NCI-H187 treated with DMSO at 0.1 percent for 48 hours (cell line): ENCODE measurements around the gene CDH10.

Experiments
- DNase-seq: peaks from one replicate; lab custom pipeline; 2025; lab: John Stamatoyannopoulos, UW

CDH10 gene

DNA sequence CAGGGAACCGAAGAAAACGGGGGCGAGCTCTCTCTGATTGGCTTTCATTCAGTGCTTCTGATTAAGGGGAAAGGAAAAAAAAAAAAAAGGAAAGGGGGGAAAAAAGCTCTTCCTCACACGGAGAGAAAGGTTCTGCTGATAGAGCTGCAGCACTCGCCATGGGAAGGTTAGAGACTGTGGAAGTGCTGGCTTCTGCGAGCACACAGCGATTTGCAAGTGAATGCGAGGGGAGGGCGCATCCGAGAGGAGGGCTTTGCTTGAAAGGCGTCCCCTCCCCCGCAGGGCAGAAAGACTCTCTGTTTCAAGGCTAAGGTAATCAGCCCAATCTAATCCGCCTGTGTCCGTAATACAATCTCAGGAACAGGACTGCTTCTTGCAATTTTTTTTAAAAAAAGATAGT lies at the start of gene CDH10:
Gene CDH10, minus strand, starts transcription at position 218 of the 400 bp plus-strand sequence. CDS start 51,488 bp downstream, outside the sequence.
- DNase-seq, result no peak

DNA sequence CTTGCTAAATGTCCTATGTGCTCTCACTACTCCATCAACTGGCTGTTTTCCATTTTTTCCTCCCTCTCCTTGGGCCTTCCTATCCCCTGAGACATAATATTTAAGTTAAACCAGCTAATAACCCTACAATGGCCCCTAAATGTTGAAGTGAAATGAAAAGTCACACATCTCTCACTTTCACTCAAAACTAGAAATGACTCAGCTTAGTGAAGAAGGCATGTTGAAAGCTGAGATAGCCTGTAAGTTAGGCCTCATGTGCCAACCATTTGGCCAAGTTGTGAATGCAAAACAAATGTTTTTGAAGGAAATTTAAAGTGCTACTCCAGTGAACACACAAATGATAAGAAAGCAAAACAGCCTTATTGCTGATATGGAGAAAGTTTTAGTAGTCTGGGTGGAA lies 48.8 kb upstream of the CDH10 start:
- DNase-seq, result no peak

DNA sequence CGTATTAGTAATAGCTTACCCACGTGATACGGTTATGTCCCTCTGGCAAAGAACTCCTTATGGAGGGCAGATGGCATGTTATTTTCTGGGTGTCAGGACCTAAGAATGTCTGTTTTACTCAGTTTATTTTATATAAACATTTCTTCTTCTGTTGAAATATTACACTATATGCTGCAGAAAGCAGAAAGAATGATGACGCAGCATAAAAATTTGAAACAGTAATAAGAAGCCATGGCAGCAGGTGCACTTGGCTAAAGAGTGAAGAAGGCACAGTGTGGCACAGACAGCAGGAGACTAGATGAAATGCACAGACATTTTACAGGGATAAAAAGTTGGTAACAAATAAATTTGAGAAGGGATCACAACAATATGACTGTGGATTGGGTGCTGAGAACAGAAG lies 46.3 kb upstream of the CDH10 start:
- DNase-seq, result no peak

DNA sequence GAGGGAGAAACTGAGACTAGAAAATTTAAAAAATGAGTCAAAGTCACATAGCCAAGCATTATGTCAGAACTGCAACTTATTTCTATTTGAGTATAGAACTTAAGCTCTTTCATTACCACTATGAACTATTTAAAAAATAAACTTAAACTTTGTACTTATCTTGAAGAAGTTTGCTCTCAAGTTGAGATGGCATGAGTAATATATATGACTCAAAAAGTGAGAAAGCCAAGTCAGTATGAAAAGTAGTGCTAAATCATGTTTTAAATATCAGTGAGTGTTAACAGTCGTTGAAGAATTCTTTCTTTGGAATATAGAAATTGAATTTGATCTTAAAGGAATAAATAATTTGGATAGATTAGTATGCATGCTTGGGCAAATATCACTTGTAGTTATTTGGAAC lies 36.3 kb upstream of the CDH10 start:
- DNase-seq, result no peak

DNA sequence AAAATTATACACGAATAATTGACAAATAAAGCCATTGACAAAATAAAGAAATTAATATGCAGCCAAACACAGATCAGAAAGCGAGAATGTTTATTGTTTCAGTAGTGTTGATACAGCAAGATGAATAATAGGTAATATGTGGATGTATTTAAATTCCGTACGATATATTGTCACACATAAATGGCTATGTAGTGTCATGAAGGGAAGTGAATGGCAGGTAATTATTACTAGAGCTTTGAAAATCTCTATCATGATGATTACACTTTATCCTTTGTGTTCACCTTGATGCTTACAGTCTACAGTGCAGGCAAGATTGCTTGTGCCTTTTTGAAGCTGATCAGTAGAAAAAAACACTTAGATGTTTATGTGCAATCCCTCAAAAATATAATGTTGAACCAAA lies 23.3 kb upstream of the CDH10 start:
- no peak for DNase-seq

DNA sequence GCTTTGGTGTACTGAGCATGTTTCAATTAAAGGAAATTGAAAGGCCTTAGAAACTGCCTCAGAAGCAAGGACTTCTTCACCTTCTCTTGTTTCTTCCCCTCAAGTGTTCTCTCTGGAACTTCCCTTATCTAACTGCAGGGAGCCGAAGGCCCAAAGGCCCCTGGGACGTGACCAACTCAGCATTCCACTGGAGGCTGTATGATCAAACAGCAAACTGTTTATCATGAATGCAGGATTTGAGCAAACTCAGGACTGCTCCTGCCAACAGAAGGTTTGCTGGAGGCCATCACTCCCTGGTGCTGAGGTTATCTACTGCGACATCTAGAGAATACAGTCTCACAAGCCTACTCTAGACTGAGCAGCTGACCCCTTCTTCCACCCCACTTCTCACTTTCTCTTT lies 4.8 kb upstream of the CDH10 start:
- no peak for DNase-seq

DNA sequence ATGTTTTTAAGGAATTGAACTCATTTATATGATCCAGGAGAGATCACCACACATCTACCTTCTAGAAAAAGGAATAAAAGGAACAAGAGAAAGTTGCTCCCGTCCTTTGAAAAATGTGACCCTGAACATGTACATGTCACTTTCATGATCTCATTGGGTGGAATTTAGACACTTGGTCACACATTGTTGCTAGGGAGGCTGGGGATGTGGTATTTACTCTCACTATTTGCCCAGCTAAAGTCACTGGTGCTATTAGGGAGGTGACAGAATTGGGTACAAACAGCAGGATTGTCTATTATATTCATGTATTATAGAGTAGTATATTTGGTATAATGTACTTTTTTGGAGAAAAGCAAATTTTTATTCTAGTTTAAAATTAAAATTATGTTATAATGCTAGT lies 2.1 kb upstream of the CDH10 start:
- DNase-seq, result no peak

DNA sequence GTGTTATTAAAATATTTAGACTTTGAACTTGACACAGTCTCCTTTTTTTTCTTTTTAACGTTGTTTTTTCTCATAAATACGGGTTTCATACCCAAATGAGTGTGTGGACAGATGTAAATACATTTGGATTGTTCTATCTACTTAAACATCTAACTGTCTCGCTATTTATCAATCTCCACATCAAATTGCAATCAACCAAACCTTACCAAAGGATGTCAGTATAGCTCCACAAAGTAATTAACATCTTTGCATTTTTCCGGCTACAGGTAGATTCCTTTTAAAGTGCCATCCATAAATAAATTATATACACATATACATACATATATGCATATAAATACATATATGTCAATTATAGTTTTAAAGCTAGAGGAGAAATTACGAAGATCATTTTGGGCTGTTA lies 705 bp upstream of the CDH10 start:
- no peak for DNase-seq

DNA sequence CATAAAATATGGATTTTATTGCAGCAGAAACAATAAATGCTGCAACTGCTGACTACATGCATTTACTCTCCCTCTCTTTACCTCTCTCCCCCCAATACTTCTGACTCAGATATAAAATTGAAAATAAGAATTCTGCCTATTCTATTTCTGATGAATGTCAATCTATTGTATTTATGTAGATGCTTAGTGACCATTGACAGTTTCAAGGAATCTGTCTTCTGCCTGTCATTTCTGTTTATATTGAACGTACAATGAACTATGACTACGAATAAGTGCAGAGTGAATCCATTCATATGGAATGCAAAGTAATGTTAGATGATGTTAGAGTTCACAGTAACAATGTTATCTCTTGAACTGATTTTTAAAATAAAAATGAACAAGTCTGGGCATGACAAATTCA lies 898 bp downstream of the CDH10 start:
- no peak for DNase-seq

DNA sequence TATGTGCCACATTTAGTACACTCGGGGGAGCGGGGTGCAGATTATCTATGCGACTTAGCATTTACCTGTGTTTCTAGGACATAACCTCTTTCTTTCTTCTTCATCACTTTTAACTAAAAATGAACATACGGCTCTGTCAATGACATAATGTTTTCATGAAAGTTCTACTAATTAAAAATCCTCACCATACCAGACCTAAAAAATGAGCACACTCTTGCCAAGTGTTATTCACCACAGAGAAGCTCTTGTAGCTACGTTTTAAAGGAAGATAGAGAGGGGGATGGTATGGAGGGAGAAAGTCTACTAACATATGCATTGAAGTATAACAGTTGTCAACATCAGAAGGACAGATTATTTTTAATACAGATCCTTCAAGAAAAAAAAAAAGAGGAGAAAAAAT lies 1.6 kb downstream of the CDH10 start:
- DNase-seq, result no peak

DNA sequence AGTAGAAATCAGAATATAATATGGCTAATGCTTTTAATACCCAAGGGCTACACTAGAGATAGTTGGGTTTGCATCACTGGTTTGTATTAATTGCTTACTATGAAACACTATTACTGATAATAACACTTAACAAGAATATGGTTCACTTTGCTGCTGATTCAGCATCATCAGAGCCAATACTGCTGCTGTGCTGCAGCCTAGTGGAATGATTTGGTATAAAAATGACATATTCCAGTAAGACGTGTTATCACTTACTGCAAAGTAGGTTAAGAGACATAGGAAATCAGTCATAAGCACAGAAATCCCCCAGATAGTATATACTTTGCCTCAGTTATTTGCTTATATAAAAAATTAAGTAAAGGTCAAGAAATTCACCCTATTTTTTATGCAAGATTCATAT lies 2.8 kb downstream of the CDH10 start:
- DNase-seq, result no peak

DNA sequence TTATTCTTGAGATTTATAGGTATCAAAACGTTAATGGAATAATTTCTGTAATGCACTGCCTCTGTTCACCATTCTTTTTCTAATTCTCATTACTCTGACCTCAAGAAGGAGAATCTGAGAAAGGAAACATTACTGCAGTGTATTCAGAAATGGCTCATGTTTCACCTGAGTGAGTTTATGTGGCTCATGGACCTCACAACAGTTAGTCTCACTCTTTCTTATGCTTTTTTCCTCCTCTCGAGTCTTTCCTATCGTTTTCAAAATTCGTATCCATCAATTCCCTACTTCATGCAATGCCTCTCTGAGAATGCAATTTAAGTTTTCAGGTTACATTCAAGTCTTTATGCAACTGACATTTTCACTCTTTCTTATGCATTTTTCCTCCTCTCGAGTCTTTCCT lies 9.6 kb downstream of the CDH10 start:
- DNase-seq, result no peak

DNA sequence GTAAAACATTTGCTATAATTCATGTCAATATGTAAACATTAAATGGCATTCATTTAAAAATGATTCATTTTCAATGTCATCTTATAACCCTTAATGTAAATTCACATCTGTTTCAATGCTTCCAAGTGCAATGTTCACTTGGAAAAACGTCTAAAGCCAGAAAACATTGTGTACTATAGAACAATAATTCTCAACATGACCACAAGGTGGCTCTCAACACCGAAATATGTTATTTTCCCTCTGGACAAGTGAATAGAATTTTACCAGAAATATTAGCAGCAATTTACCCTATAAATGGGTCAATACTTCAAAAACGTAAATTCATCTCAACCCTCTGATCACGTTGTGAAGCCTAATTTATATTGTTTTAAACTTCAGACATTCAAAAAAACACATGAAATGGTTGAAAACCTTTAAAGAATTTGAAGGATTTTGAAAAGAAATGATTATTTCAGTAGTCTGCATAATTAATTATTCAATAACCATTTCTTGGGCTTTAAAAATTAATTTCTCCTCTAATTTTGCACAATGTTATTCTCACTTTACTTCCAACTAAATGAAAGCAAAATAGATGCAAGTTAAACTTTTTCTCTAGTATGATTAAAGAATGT lies 11.0 kb downstream of the CDH10 start:
- no peak for DNase-seq

DNA sequence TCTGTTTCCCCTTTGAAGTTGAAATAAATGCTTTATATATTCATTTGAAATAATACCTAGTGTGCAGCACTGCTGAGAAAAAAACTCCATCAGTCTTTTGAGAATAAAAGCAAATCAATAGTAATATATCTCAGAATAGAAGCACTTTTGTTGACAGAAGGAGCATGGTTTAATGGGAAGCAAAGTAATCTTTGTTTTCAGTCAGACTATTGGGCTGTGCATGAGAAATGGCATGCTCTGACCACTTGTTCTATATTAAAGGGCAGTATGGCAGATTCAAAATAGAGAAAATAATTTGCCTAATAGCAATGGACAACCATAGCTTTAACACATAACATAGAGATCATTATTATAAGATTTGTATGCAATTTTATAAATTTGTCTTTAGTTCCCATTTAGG lies 12.4 kb downstream of the CDH10 start:
- DNase-seq, result no peak

DNA sequence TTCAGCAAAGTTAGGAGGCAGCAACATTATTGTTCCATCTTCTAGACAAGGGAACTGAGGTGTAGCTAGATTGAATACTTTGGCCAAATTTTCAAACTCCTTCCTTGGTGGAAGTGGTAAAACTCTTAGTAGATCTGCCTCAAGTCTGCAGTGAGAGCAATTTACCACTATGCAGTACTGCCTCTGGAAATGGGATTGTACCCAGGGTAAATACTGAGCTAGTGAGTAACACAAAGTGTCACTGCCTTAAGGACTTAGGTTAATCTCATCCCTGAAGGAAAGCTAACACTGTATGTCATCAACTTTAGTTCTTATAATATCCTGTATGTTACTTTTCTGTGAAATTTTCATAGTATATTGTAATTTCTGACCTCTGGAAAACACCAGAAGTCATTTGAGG lies 13.9 kb downstream of the CDH10 start:
- no peak for DNase-seq

DNA sequence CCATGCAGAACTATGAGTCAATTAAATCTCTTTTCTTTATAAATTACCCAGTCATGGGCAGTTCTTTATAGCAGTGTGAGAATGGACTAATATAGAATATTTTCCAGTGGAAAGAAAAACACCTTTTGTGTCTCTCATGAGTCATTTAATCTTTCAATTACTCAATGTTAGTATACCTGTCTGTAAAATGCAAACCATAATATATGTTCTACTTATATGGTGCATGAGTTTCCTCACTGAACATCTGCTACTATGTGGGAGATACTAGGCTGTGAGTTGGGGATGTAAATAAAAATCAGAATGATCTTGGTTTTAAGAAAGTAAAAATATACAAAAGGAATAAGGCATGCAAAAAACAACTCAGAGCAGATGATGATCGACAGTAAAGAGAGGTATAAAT lies 15.0 kb downstream of the CDH10 start:
- no peak for DNase-seq

DNA sequence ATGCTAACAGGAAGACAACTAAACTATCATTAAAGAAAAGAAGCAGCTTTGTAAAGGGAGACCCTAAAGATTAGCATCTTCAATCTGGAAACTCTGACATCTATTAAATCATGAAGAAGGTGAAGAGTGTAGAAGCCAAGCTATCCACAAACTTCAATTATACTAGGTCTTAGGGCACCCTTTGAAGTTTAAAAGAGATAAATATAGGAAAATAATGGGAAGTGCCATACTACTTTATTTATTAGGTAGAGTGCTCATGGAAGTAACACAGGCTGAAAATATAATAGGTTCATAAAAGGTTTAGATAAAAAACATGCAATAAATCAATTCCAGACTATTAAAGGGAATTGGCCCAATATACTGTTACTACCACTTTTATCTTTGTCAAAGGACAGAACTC lies 19.9 kb downstream of the CDH10 start:
- no peak for DNase-seq

DNA sequence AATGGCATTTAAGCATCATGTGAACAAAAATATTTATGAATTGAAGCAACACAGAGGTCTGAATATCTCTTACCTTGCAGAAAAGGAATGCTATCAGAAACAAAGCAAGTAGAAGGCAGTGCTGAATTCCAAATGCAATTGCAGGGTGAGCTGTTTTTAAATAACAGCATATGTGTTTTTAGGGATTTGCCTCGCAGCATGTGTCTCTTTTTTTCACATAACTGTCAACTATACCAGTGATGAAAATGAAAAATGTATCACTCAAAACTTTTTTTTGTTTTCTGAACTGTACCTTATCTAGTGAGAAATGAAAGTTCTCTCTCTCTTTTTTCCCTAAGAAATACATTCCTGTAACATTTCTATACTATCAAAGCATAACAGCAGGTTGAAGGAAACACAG lies 21.2 kb downstream of the CDH10 start:
- no peak for DNase-seq

DNA sequence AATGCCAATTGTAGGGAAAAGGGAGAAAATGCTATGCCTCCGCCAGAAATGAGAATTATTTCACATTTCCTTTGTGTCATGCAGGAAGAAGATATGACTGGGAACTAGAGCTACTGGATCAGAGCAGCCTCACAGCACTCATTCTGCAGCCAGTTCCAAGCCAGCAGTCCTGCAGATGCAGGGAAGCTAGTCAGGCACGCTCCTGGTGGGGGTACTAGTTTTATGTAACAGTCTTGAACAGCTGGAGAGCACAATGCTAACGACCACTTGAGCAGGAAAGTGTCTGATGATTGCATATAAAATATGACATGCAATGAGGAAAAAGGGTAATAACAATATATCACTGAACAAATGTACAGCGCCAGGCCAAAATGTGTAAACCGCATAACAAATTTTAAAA lies 21.7 kb downstream of the CDH10 start:
- DNase-seq, result no peak

DNA sequence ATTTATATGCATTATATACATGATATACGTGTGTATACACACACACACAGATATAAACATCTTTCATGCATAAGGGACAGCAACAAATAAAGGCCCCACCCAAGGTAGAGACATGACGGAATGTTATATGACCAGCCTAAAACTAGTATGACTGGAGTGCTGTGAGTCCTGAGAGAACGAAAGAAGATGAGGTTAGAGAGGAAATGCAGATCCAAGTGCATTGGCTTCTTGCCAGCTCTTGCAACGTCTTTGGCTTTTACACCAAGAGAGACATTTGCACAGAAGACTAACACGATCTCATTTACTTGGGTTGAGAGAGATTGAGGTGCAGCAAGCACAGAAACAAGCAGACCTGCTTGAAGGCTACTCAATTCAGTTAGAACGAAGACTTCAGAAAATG lies 23.0 kb downstream of the CDH10 start:
- no peak for DNase-seq

DNA sequence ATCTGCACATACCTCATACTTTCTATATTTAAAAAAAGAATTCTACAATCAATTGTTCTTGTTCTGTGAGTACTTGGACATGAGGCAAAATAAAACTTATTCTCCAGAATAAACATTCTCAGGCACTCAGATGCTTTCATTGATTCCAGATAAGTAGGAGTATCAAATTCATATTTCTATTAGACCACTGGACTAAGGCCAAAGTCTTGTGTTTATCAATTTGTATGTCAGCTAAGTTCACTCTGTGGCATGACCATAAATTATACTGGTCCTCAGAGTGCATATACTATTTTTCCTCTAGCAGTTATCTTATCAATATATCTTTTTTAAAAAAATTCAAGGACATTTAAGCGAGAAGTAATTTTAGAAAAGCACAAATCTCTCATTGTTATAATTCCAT lies 28.2 kb downstream of the CDH10 start:
- DNase-seq, result no peak

DNA sequence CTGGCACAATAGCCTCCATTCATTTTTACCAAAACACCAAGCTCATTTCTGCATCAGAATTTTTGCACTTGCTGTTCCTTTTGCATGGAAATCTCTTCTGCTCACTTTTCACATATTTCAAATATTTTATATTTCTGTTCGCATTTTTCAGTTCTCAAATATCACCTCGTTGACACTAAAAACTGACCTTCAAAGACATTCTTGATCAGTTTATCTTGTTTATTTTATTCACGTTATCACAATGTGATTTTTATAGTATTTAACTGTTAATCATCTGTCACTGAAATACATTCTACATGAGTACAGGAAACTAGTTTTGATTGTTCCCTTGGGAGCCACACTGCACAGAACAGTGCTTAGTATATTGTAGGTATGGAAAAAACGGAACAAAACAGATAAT lies 29.6 kb downstream of the CDH10 start:
- DNase-seq, result no peak

DNA sequence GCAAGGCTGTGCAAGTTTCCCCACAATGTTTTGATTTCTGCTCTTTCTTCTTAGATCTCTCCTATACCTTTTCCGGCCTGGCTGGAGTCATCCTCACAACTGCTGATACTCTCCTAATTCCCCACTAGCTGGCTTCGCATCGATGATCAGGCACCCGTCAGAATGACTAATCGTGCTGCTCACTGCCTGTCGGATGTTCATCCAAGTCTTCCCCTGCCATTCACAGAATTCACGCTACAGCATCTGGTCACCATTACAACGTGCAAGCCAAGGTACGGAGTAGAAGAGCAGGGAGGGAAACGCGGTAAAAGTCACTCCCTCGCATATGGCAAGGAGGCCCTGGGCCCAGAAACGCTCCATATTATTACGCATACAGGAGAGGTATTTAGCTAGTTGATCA lies 35.1 kb downstream of the CDH10 start:
- no peak for DNase-seq

DNA sequence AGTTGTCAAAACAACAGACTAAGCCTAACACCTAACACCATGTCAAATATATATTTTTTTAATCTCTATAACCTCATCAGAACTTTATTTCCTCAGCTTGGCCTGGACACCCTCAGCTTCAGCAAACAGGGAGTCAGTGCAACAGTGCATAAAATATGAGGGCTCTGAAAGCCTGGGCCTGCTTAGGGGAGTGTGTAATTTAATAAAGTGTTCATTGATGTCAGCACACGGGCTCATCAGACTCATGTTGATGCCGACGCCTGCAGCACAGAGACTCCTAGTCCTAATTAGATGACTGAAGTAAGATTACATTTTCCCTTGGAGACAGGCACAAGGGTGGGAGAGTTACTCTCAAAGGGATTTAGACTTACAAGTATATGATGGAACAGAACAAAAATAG lies 37.8 kb downstream of the CDH10 start:
- no peak for DNase-seq

DNA sequence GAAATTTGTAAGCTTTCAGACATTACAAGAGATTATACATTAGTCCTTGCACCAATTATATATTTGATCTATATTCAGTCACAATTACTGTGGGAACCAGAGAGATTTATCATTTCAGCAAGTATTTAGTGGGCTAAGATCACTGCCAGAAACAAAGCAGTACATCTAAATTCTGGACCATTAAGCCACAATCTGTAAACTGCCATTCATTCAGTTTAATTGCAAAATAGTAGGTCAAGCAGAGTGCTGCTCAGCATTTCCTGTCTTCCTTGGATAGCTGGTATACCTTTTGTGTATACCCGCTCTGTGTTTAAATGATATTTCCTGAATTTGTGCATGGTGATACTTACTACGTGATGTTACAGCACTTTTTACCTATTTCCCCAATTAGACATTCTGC lies 42.6 kb downstream of the CDH10 start:
- DNase-seq, result no peak
